ENCODE results near the gene FSHR. TPM values are rescaled to one million over a fixed set of nuclear protein-coding genes. Genes with fewer than 3 reads are reported as not detected.

FSHR gene
- polyA plus RNA-seq, 1 donor (not counting 4 experiments of a cell fraction or from before 2014, with no cell fraction given), result not detected

DNA sequence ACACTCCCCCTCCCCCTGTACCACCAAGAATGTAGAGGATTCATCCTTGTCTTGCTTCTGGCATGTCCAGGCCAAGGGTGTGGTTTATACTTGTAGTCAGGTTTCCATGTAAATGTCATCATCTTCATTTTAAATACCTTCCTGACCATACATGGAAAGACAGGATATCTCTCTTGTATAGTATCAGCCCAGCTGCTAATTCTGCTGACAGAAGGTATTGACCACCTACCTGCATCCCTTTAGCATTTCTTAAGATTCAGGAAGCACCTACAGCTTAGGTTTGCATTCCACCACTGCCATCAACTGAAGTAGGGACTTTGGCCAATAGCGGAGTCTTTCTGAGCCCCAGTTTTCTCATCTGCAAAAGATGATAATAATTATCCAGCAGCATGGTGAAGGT, 22.9 kb upstream of the FSHR start:
- no peaks in the 10 kb centered on the region for H3K4me1 ChIP-seq (ENCODE audit: control insufficient read depth, extremely low read depth, insufficient read depth, low read length)
- no peaks in the 10 kb centered on the region for H4K20me1 ChIP-seq (ENCODE audit: control insufficient read depth, extremely low read depth, insufficient read depth, low read length)
- H3K27ac ChIP-seq (ENCODE audit: control insufficient read depth, insufficient read depth, low read length), result no peak overlapping the region
- H3K9ac ChIP-seq (ENCODE audit: control insufficient read depth, extremely low read depth, insufficient read depth, low read length), result no peak overlapping the region
- no peaks in the 10 kb centered on the region for H3K9me3 ChIP-seq (ENCODE audit: control insufficient read depth, low read depth, low read length)
- no peak for DNase-seq (ENCODE audit: low read depth, low spot score)
- no peak overlapping the region for H3K4me2 ChIP-seq (ENCODE audit: control insufficient read depth, extremely low read depth, insufficient read depth, low read depth, low read length)
- no peak overlapping the region for H2AFZ ChIP-seq (ENCODE audit: control insufficient read depth, low read length)
- dilution Hi-C loops (cut with MboI; ENCODE audit: extremely low pct_ligation_motif_present, low sequenced_read_pairs), result no loop called here
- no peaks in the 10 kb centered on the region for H3K27me3 ChIP-seq (ENCODE audit: control insufficient read depth, extremely low read depth, insufficient read depth, low read length)
- H3K36me3 ChIP-seq (ENCODE audit: control insufficient read depth in 2 of 2, extremely low read depth in 1 of 2, insufficient read depth in 2 of 2, low read length in 2 of 2), result no peaks in the 10 kb centered on the region
- no peaks in the 10 kb centered on the region for H3K79me2 ChIP-seq (ENCODE audit: control insufficient read depth, insufficient read depth, low read length)
- no peak for FAIRE-seq
- no peaks in the 10 kb centered on the region for H3K9me1 ChIP-seq (ENCODE audit: control insufficient read depth, extremely low read depth, insufficient read depth, low read length)
- H3K4me3 ChIP-seq (ENCODE audit: control insufficient read depth in 2 of 3, extremely low read depth in 1 of 3, insufficient read depth in 2 of 3, low read depth in 1 of 3, low read length in 3 of 3), result no peak overlapping the region
- TF ChIP-seq, protein P1, sequence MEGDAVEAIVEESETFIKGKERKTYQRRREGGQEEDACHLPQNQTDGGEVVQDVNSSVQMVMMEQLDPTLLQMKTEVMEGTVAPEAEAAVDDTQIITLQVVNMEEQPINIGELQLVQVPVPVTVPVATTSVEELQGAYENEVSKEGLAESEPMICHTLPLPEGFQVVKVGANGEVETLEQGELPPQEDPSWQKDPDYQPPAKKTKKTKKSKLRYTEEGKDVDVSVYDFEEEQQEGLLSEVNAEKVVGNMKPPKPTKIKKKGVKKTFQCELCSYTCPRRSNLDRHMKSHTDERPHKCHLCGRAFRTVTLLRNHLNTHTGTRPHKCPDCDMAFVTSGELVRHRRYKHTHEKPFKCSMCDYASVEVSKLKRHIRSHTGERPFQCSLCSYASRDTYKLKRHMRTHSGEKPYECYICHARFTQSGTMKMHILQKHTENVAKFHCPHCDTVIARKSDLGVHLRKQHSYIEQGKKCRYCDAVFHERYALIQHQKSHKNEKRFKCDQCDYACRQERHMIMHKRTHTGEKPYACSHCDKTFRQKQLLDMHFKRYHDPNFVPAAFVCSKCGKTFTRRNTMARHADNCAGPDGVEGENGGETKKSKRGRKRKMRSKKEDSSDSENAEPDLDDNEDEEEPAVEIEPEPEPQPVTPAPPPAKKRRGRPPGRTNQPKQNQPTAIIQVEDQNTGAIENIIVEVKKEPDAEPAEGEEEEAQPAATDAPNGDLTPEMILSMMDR (optimal IDR thresholded peaks at IDR 0.05 in 1 of 3, IDR thresholded peaks at IDR 0.05 in 1 of 3, conservative IDR thresholded peaks at IDR 0.05 in 1 of 3; ENCODE audit: extremely low read depth in 1 of 3, insufficient read depth in 2 of 3, low read length in 3 of 3), result no peak
- TF ChIP-seq EZH2 (IDR thresholded peaks at IDR 0.05; ENCODE audit: low read length), result no peak

DNA sequence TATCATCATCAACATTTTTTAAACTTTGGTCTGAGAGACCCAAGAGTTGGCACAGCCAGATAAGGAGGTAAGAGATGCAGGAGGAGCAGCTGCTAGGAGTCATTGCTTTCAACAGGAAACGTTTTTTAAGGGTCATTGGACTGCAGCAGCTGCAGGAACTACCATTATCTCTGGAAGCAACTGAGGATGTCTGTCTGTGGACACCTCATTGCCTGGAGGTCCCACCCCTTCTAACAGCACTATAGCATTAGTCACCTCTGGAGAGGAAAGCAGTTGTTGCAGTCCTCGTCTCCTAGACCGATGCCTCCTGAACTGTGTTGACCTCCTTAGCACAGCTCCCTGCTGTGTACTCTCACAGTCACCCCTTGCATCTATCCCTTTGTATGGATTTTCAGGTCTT, 21.5 kb upstream of the FSHR start:
- Histone ChIP-seq H3K27ac (ENCODE audit: control insufficient read depth, insufficient read depth, low read length) (no peak overlapping the region), H3K4me3 (ENCODE audit: control insufficient read depth in 2 of 3, extremely low read depth in 1 of 3, insufficient read depth in 2 of 3, low read depth in 1 of 3, low read length in 3 of 3) (no peak overlapping the region), H4K20me1 (ENCODE audit: control insufficient read depth, extremely low read depth, insufficient read depth, low read length) (no peaks in the 10 kb centered on the region), H3K79me2 (ENCODE audit: control insufficient read depth, insufficient read depth, low read length) (no peaks in the 10 kb centered on the region), H3K36me3 (ENCODE audit: control insufficient read depth in 2 of 2, extremely low read depth in 1 of 2, insufficient read depth in 2 of 2, low read length in 2 of 2) (no peaks in the 10 kb centered on the region), H3K4me1 (ENCODE audit: control insufficient read depth, extremely low read depth, insufficient read depth, low read length) (no peaks in the 10 kb centered on the region), H3K4me2 (ENCODE audit: control insufficient read depth, extremely low read depth, insufficient read depth, low read depth, low read length) (no peak overlapping the region), H3K9me3 (ENCODE audit: control insufficient read depth, low read depth, low read length) (no peaks in the 10 kb centered on the region), H3K27me3 (ENCODE audit: control insufficient read depth, extremely low read depth, insufficient read depth, low read length) (no peaks in the 10 kb centered on the region), H3K9ac (ENCODE audit: control insufficient read depth, extremely low read depth, insufficient read depth, low read length) (no peak overlapping the region), H2AFZ (ENCODE audit: control insufficient read depth, low read length) (no peak overlapping the region), H3K9me1 (ENCODE audit: control insufficient read depth, extremely low read depth, insufficient read depth, low read length) (no peaks in the 10 kb centered on the region)
- DNase-seq (ENCODE audit: low read depth, low spot score) (no peak), FAIRE-seq (no peak)
- dilution Hi-C loops (cut with MboI; ENCODE audit: extremely low pct_ligation_motif_present, low sequenced_read_pairs), result no loop called here
- TF ChIP-seq, protein P1 (optimal IDR thresholded peaks at IDR 0.05 in 1 of 3, IDR thresholded peaks at IDR 0.05 in 1 of 3, conservative IDR thresholded peaks at IDR 0.05 in 1 of 3; ENCODE audit: extremely low read depth in 1 of 3, insufficient read depth in 2 of 3, low read length in 3 of 3), result no peak
- no peak for TF ChIP-seq EZH2 (IDR thresholded peaks at IDR 0.05; ENCODE audit: low read length)
